HCT116 (cell line): Measurements from ENCODE around the gene LCN10. TPM values are rescaled to one million over a fixed set of nuclear protein-coding genes. Genes with fewer than 3 reads are reported as not detected.

Experiments used
- ATAC-seq: fragments of 200-7000 bp; cut with Tn5 transposase; 2 replicates; pipeline ENCODE4 v1.9.1; 2020; ENCODE audit warnings: mild to moderate bottlenecking, moderate library complexity
- BruUV-seq: library from RNA; stranded (reverse); fragments of 400-500 nt; replicated peaks from 2 replicates; lab custom pipeline; 2021; lab: Mats Ljungman, UMichigan
- CTCF ChIA-PET: fragments of 300-600 bp; sonication (Branson Sonifier 250); formaldehyde crosslinking; loops from one replicate; lab custom pipeline; 2021; ENCODE audit warnings: antibody characterized with exemption; lab: Charles Lee
- POLR2A ChIA-PET: fragments of 300-600, 350-600 bp; sonication (Branson Sonifier 250); formaldehyde crosslinking; loops from one replicate; lab custom pipeline; 2021; ENCODE audit warnings: antibody characterized with exemption; lab: Charles Lee
- RAD21 ChIA-PET, 2 experiments: fragments of 300-600 bp; sonication (Branson Sonifier 250); formaldehyde crosslinking; loops; one replicate each; lab custom pipeline; 2023; ENCODE audit warnings: low total read pairs in 2 of 2; ENCODE audit not compliant: uncharacterized antibody in 2 of 2, unreplicated experiment in 2 of 2, low non-redundant PET in 1 of 2; lab: Charles Lee
- DNase-seq: peaks from one replicate; pipeline ENCODE4 v3.0.0-alpha.2; 2010; ENCODE audit warnings: low read depth, low spot score
- H2AFZ ChIP-seq: fragments of 200-600 bp; shearing (Covaris generic), sonication (generic); 2 replicates; pipeline ENCODE4 v1.6.1; 2017; ENCODE audit warnings: low read depth, mixed run types, mixed read lengths, antibody characterized with exemption, low read length; ENCODE audit not compliant: poor library complexity, severe bottlenecking
- H3K27ac ChIP-seq: 2 replicates; pipeline ENCODE4 v1.5.1; 2012; ENCODE audit warnings: low read depth, low read length
- H3K27me3 ChIP-seq: fragments of 200-600 bp; sonication (generic); 2 replicates; pipeline ENCODE4 v1.6.1; 2016; ENCODE audit warnings: mixed run types, low read length, mixed read lengths; ENCODE audit not compliant: insufficient read depth
- H3K36me3 ChIP-seq, 2 experiments: fragments of 200-500 bp in 1 of 2; fragments of 200-600 bp in 1 of 2; sonication (Bioruptor generic) in 1 of 2; sonication (generic) in 1 of 2; 2 replicates each; pipeline versions ENCODE4 v1.5.1 to v1.6.1; 2014 to 2016; ENCODE audit warnings: low read length in 2 of 2, inconsistent platforms in 1 of 2, mixed read lengths in 1 of 2, mixed run types in 1 of 2; ENCODE audit not compliant: insufficient read depth in 2 of 2, control insufficient read depth in 1 of 2
- H3K4me1 ChIP-seq, 2 experiments: fragments of 200-600 bp in 1 of 2; sonication (generic) in 1 of 2; 2 replicates each; pipeline versions ENCODE4 v1.5.1 to v1.6.1; 2012 to 2017; ENCODE audit warnings: low read length in 2 of 2, inconsistent platforms in 1 of 2, mild to moderate bottlenecking in 1 of 2, mixed read lengths in 1 of 2, mixed run types in 1 of 2, moderate library complexity in 1 of 2; ENCODE audit not compliant: insufficient read depth in 2 of 2, control insufficient read depth in 1 of 2
- H3K4me2 ChIP-seq: fragments of 200-600 bp; sonication (generic); 2 replicates; pipeline ENCODE4 v1.6.1; 2017; ENCODE audit warnings: mixed run types, low read length, mixed read lengths
- H3K4me3 ChIP-seq, 2 experiments: fragments of 200-600 bp in 1 of 2; sonication (generic) in 1 of 2; replicated peaks in 1 of 2; 2 replicates each; pipeline ENCODE4 v1.5.1; 2011 to 2016; ENCODE audit warnings: low read length in 2 of 2, control low read depth in 1 of 2, low read depth in 1 of 2, mild to moderate bottlenecking in 1 of 2, mixed read lengths in 1 of 2, mixed run types in 1 of 2
- H3K79me2 ChIP-seq: fragments of 200-600 bp; sonication (generic); 2 replicates; pipeline ENCODE4 v1.6.1; 2017; ENCODE audit warnings: mild to moderate bottlenecking, mixed run types, low read length, moderate library complexity, mixed read lengths; ENCODE audit not compliant: insufficient read depth
- H3K9ac ChIP-seq: fragments of 200-600 bp; sonication (generic); 2 replicates; pipeline ENCODE4 v1.6.1; 2016; ENCODE audit warnings: low read length, mixed read lengths
- H3K9me2 ChIP-seq: fragments of 200-600 bp; sonication (generic), shearing (Covaris generic); 2 replicates; pipeline ENCODE4 v1.6.1; 2017; ENCODE audit warnings: mixed run types, mild to moderate bottlenecking, moderate library complexity; ENCODE audit not compliant: insufficient read depth
- H3K9me3 ChIP-seq, 2 experiments: fragments of 200-500 bp in 1 of 2; fragments of 200-600 bp in 1 of 2; sonication (Bioruptor generic) in 1 of 2; sonication (generic) in 1 of 2; 2 replicates each; pipeline ENCODE4 v1.6.1; 2014 to 2017; ENCODE audit warnings: low read length in 2 of 2, mixed read lengths in 2 of 2, inconsistent platforms in 1 of 2, low read depth in 1 of 2, mild to moderate bottlenecking in 1 of 2, mixed run types in 1 of 2, moderate library complexity in 1 of 2; ENCODE audit not compliant: control insufficient read depth in 1 of 2, insufficient read depth in 1 of 2
- H4K20me1 ChIP-seq: fragments of 200-600 bp; sonication (generic), shearing (Covaris generic); 2 replicates; pipeline ENCODE4 v1.6.1; 2017; ENCODE audit warnings: mixed run types, mild to moderate bottlenecking, moderate library complexity; ENCODE audit not compliant: insufficient read depth
- CEBPB ChIP-seq: IDR thresholded peaks from 2 replicates; pipeline ENCODE4 v1.6.1; 2012; ENCODE audit warnings: low read depth
- CTCF ChIP-seq, 3 experiments: fragments of 200-600 bp in 1 of 3; sonication (generic) in 1 of 3; IDR thresholded peaks in 2 of 3; conservative IDR thresholded peaks in 1 of 3; 2 replicates each; pipeline ENCODE4 v1.5.1; 2012 to 2017; ENCODE audit warnings: low read depth in 2 of 3, low read length in 2 of 3, antibody characterized with exemption in 1 of 3, borderline replicate concordance in 1 of 3, control low read depth in 1 of 3, mild to moderate bottlenecking in 1 of 3, mixed read lengths in 1 of 3, mixed run types in 1 of 3, moderate library complexity in 1 of 3; ENCODE audit not compliant: insufficient read depth in 1 of 3
- ELF1 ChIP-seq: IDR thresholded peaks from 2 replicates; pipeline ENCODE4 v1.6.1; 2012; ENCODE audit warnings: low read depth, borderline replicate concordance
- EZH2 ChIP-seq: fragments of 200-600 bp; sonication (generic); IDR thresholded peaks from 2 replicates; pipeline ENCODE4 v1.6.1; 2017; ENCODE audit warnings: antibody characterized with exemption, mixed run types
- FOSL1 ChIP-seq: IDR thresholded peaks from 2 replicates; pipeline ENCODE4 v1.6.1; 2012; ENCODE audit warnings: low read depth
- JUND ChIP-seq: IDR thresholded peaks from 2 replicates; pipeline ENCODE4 v1.6.1; 2012
- POLR2A ChIP-seq: IDR thresholded peaks from 2 replicates; pipeline ENCODE4 v1.7.0; 2011; ENCODE audit warnings: borderline replicate concordance; ENCODE audit not compliant: insufficient read depth, insufficient read length; ENCODE audit errors: extremely low read depth
- POLR2AphosphoS5 ChIP-seq: IDR thresholded peaks from 2 replicates; pipeline ENCODE4 v1.6.1; 2011; ENCODE audit warnings: mild to moderate bottlenecking, low read depth, low read length, moderate library complexity
- RAD21 ChIP-seq: IDR thresholded peaks from 2 replicates; pipeline ENCODE4 v1.6.1; 2012; ENCODE audit warnings: low read depth, mild to moderate bottlenecking
- REST ChIP-seq: IDR thresholded peaks from 2 replicates; pipeline ENCODE4 v1.6.1; 2012; ENCODE audit warnings: low read depth
- SIN3A ChIP-seq: IDR thresholded peaks from 2 replicates; pipeline ENCODE4 v1.6.1; 2012; ENCODE audit warnings: low read depth
- SP1 ChIP-seq: IDR thresholded peaks from 2 replicates; pipeline ENCODE4 v1.6.1; 2012; ENCODE audit warnings: low read depth
- TCF7L2 ChIP-seq: IDR thresholded peaks from 2 replicates; pipeline ENCODE4 v1.7.0; 2011; ENCODE audit warnings: borderline replicate concordance, inconsistent platforms; ENCODE audit not compliant: insufficient read depth, insufficient read length; ENCODE audit errors: extremely low read depth
- ZFX ChIP-seq: fragments of 450-650 bp; IDR thresholded peaks from 2 replicates; pipeline ENCODE4 v1.6.1; 2017
- ZNF274 ChIP-seq: fragments of 200-500 bp; sonication (Bioruptor generic); IDR thresholded peaks from 2 replicates; pipeline ENCODE4 v1.6.1; 2014; ENCODE audit warnings: mild to moderate bottlenecking, low read depth, low read length, inconsistent platforms
- intact Hi-C: fragments of 100-400 bp; cut with micrococcal nuclease; formaldehyde crosslinking; loops from 2 replicates; pipeline ENCODE4 v1.10.0; 2022
- total RNA-seq: library from RNA; stranded (reverse); gene quantifications from one replicate; pipeline ENCODE4 v1.2.1, GENCODE V29; 2021; ENCODE audit not compliant: unreplicated experiment
- TF ChIP-seq, protein P1 (sequence below): IDR thresholded peaks from 2 replicates; pipeline ENCODE4 v1.6.1; 2012
- TF ChIP-seq, protein P2 (sequence below): IDR thresholded peaks from 2 replicates; pipeline ENCODE4 v1.6.1; 2012

LCN10 gene
- total RNA-seq, 1 experiment from 2014 or later = not detected

DNA sequence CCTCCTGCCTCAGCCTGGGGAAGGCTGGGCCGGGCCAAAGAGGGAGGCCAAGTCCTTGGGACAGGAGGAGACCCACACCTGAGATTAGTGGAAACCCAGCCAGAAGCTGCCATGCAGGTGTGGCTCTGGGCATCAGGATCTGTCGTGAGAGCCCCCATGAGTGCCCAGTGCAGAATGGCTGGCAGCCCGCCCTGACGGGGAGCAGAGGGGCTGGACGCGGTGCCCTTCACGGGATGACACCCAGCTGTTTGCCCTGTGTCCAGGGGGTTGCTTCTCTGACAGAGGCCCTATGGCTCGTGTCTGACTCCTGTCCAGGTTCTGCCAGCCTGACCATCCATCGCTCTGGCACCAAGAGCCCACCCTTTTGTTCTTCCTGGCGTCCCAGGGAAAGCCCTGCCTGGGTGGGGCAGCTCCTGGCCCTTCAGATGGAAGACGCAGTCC, 21.8 kb downstream of the LCN10 start:
- Histone ChIP-seq H2AFZ (no peak overlapping the region), H3K9ac (no peak overlapping the region), H3K36me3 (peaks cover 19 to 28% of the 10 kb centered on the region in 2 experiments; a peak in 3 of 4 replicates), H3K27me3 (no peaks in the 10 kb centered on the region), H3K4me3 (no peak overlapping the region), H3K9me2 (no peaks in the 10 kb centered on the region), H4K20me1 (peaks cover 26% of the 10 kb centered on the region; the same call in 1 of the 2 replicates), H3K79me2 (peaks cover 23% of the 10 kb centered on the region), H3K4me2 (no peak overlapping the region), H3K27ac (no peak overlapping the region), H3K9me3 (no peaks in the 10 kb centered on the region), H3K4me1 (peaks cover 3 to 37% of the 10 kb centered on the region in 2 experiments; a peak in 3 of 4 replicates)
- intact Hi-C loops = no loop called here
- ATAC-seq = no peak
- ChIA-PET CTCF (no interaction called here), RAD21 (no interaction called here), POLR2A (no interaction called here)
- no peak for DNase-seq
- no TSS peak for BruUV-seq
- TF ChIP-seq ELF1 (no peak), CTCF (IDR thresholded peaks at IDR 0.05 in 2 of 3, conservative IDR thresholded peaks at IDR 0.05 in 1 of 3; ENCODE audit: borderline replicate concordance in 1 of 3, insufficient read depth in 1 of 3, low read depth in 2 of 3, low read length in 2 of 3) (no peak), JUND (no peak), ZNF274 (no peak), SP1 (no peak), RAD21 (no peak), REST (no peak), POLR2AphosphoS5 (no peak), POLR2A (no peak), TCF7L2 (no peak), EZH2 (no peak), CEBPB (no peak), ZFX (no peak), FOSL1 (no peak), SIN3A (no peak)
- TF ChIP-seq, protein P1, sequence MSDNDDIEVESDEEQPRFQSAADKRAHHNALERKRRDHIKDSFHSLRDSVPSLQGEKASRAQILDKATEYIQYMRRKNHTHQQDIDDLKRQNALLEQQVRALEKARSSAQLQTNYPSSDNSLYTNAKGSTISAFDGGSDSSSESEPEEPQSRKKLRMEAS = no peak
- TF ChIP-seq, protein P2, sequence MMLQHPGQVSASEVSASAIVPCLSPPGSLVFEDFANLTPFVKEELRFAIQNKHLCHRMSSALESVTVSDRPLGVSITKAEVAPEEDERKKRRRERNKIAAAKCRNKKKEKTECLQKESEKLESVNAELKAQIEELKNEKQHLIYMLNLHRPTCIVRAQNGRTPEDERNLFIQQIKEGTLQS = no peak
